ENCODE measurements around the gene HSPA12B.

The HSPA12B gene

GRCh38 chr20:3696200-3696599, 36.3 kb upstream of the HSPA12B start:
- ChIA-PET CTCF (interaction anchor here (0.9 to 2.2 kb wide), 2 partner anchors 15 to 22 kb away, joined by 3 to 12 read pairs; no protein-coding TSS in a partner anchor), POLR2A (ENCODE audit: low non-redundant PET) (no interaction called here)
- no peak for DNase-seq (ENCODE audit: low spot score)
- TF ChIP-seq CTCF (conservative IDR thresholded peaks at IDR 0.05; ENCODE audit: low read depth) = peak; percentile 36
- no peak overlapping the region for H3K27ac ChIP-seq

- no peak overlapping the region for H3K27ac ChIP-seq
- POLR2A ChIA-PET (ENCODE audit: low non-redundant PET) = no interaction called here
- TF ChIP-seq CTCF (conservative IDR thresholded peaks at IDR 0.05; ENCODE audit: low read depth) = no peak
- no peak for DNase-seq (ENCODE audit: low spot score)
- CTCF ChIA-PET = interaction anchor here (0.9 to 2.2 kb wide), 5 partner anchors 14 to 21 kb away, joined by 3 to 12 read pairs (median 3); no protein-coding TSS in a partner anchor
Measured at GRCh38 chr20:3696745-3697587, 35.5 kb upstream of the HSPA12B start.

- no peak for TF ChIP-seq CTCF (conservative IDR thresholded peaks at IDR 0.05; ENCODE audit: low read depth)
- ChIA-PET POLR2A (ENCODE audit: low non-redundant PET) (no interaction called here), CTCF (interaction anchor here (1.1 to 2.2 kb wide), 3 partner anchors 13 to 18 kb away, joined by 3 to 12 read pairs (median 3); no protein-coding TSS in a partner anchor)
- no peak overlapping the region for H3K27ac ChIP-seq
- DNase-seq (ENCODE audit: low spot score) = no peak
Measured at GRCh38 chr20:3697588-3698305, 34.7 kb upstream of the HSPA12B start.

- POLR2A ChIA-PET (ENCODE audit: low non-redundant PET) = no interaction called here
- no peak overlapping the region for H3K27ac ChIP-seq
- no peak for TF ChIP-seq CTCF (conservative IDR thresholded peaks at IDR 0.05; ENCODE audit: low read depth)
- DNase-seq (ENCODE audit: low spot score) = no peak
- CTCF ChIA-PET = interaction anchor here (0.6 kb wide), 2 partner anchors 21 to 645 kb away, joined by 3 to 5 read pairs; no protein-coding TSS in a partner anchor
Measured at GRCh38 chr20:3698591-3699001, 33.9 kb upstream of the HSPA12B start.

GRCh38 chr20:3699037-3699436, 33.4 kb upstream of the HSPA12B start:
- CTCF ChIA-PET = interaction anchor here (0.6 kb wide), 2 partner anchors 22 to 645 kb away, joined by 3 to 5 read pairs; no protein-coding TSS in a partner anchor
- no peak for TF ChIP-seq CTCF (conservative IDR thresholded peaks at IDR 0.05; ENCODE audit: low read depth)
- H3K27ac ChIP-seq = no peak overlapping the region
- no peak for DNase-seq (ENCODE audit: low spot score)
- POLR2A ChIA-PET (ENCODE audit: low non-redundant PET) = no interaction called here

All from RWPE1 (cell line).